ENCODE results near the gene SESN1. TPM values are rescaled to one million over a fixed set of nuclear protein-coding genes. Genes with fewer than 3 reads are reported as not detected.
"Not testable (repeated sequence)": the region's sequence is repeated elsewhere in the genome, so short reads cannot be mapped to it uniquely, and the experiment has no call there.

Gene SESN1
- 10 to 100 TPM in 1 of 2 experiments, 1 to 10 TPM in 1; 9.3 to 10.6 TPM for total RNA-seq

- H3K27me3 Mint-ChIP-seq: no peaks in the 10 kb centered on the region
- intact Hi-C loops (cut with micrococcal nuclease): loop anchor here (1.0 to 10.0 kb wide), 13 partner anchors 86 to 1720 kb away; partner anchors contain the start of genes AK9, CD164, CDK19 and FIG4
- H3K36me3 Mint-ChIP-seq: peaks cover 7% of the 10 kb centered on the region
- H3K4me3 Mint-ChIP-seq: peak within 1 kb of the TSS; percentile 96
- ChIA-PET CTCF (interaction anchor here (1.1 to 2.5 kb wide), 4 partner anchors 20 to 553 kb away, joined by 3 to 11 read pairs (median 4); partner anchors contain the start of gene CD164), POLR2A (interaction anchor here (0.7 to 2.3 kb wide), 10 partner anchors 20 to 1721 kb away, joined by 3 to 24 read pairs (median 3); partner anchors contain the start of genes CD164 and CDK19)
- H3K9me3 Mint-ChIP-seq: no peaks in the 10 kb centered on the region
- peak; percentile 92 for DNase-seq
- peaks cover 44% of the 10 kb centered on the region for H3K4me1 Mint-ChIP-seq (ENCODE audit: low read depth)
- H3K27ac Mint-ChIP-seq: peak within 1 kb of the TSS; percentile 100
Observed at GRCh38 chr6:109094416-109095035, at the start of gene SESN1. Gene SESN1, minus strand, starts transcription at chr6:109094846. Its CDS starts 773 bp downstream, at chr6:109094073.

GRCh38 chr6:109143191-109143590 lies 48.5 kb upstream of the SESN1 start:
- no peaks in the 10 kb centered on the region for H3K27me3 Mint-ChIP-seq
- no peak overlapping the region for H3K4me3 Mint-ChIP-seq
- peaks cover 2% of the 10 kb centered on the region for H3K9me3 Mint-ChIP-seq
- intact Hi-C loops (cut with micrococcal nuclease): no loop called here
- ChIA-PET CTCF (interaction anchor here (0.5 kb wide), 1 partner anchor 616 kb away, joined by 3 read pairs; no protein-coding TSS in a partner anchor), POLR2A (interaction anchor here (0.7 kb wide), 1 partner anchor 200 kb away, joined by 4 read pairs; no protein-coding TSS in a partner anchor)
- H3K27ac Mint-ChIP-seq: no peak overlapping the region
- peaks cover 15% of the 10 kb centered on the region for H3K36me3 Mint-ChIP-seq
- no peaks in the 10 kb centered on the region for H3K4me1 Mint-ChIP-seq (ENCODE audit: low read depth)
- no peak for DNase-seq

- H3K27ac Mint-ChIP-seq, H3K4me3 Mint-ChIP-seq: not testable (repeated sequence)
Observed at GRCh38 chr6:109142067-109142466, 47.4 kb upstream of the SESN1 start.

GRCh38 chr6:109139109-109139508 lies 44.5 kb upstream of the SESN1 start:
- intact Hi-C loops (cut with micrococcal nuclease): no loop called here
- Mint-ChIP-seq H3K27ac (no peak overlapping the region), H3K4me1 (ENCODE audit: low read depth) (no peaks in the 10 kb centered on the region), H3K9me3 (peaks cover 6% of the 10 kb centered on the region), H3K4me3 (no peak overlapping the region), H3K27me3 (no peaks in the 10 kb centered on the region), H3K36me3 (peaks cover 6% of the 10 kb centered on the region)
- ChIA-PET CTCF (no interaction called here), POLR2A (no interaction called here)
- DNase-seq: no peak

More at GRCh38 chr6:109142067-109142466, 47.4 kb upstream of the SESN1 start:
- H3K36me3 Mint-ChIP-seq; intact Hi-C loops (cut with micrococcal nuclease); DNase-seq; H3K27me3 Mint-ChIP-seq; H3K9me3 Mint-ChIP-seq; H3K4me1 Mint-ChIP-seq (ENCODE audit: low read depth); POLR2A ChIA-PET; CTCF ChIA-PET: not testable (repeated sequence)

GRCh38 chr6:109136530-109136929 lies 41.9 kb upstream of the SESN1 start:
- CTCF ChIA-PET; DNase-seq; POLR2A ChIA-PET; H3K4me3 Mint-ChIP-seq; H3K4me1 Mint-ChIP-seq (ENCODE audit: low read depth); H3K27ac Mint-ChIP-seq; intact Hi-C loops (cut with micrococcal nuclease); H3K9me3 Mint-ChIP-seq; H3K36me3 Mint-ChIP-seq; H3K27me3 Mint-ChIP-seq: not testable (repeated sequence)

- intact Hi-C loops (cut with micrococcal nuclease); POLR2A ChIA-PET; H3K9me3 Mint-ChIP-seq; H3K4me1 Mint-ChIP-seq (ENCODE audit: low read depth); H3K36me3 Mint-ChIP-seq; CTCF ChIA-PET; DNase-seq; H3K4me3 Mint-ChIP-seq; H3K27me3 Mint-ChIP-seq; H3K27ac Mint-ChIP-seq: not testable (repeated sequence)
Observed at GRCh38 chr6:109136039-109136438, 41.4 kb upstream of the SESN1 start.

- DNase-seq; H3K36me3 Mint-ChIP-seq; H3K9me3 Mint-ChIP-seq; H3K27me3 Mint-ChIP-seq; intact Hi-C loops (cut with micrococcal nuclease); H3K4me1 Mint-ChIP-seq (ENCODE audit: low read depth); CTCF ChIA-PET; POLR2A ChIA-PET; H3K27ac Mint-ChIP-seq; H3K4me3 Mint-ChIP-seq: not testable (repeated sequence)
Observed at GRCh38 chr6:109135600-109135999, 41.0 kb upstream of the SESN1 start.

GRCh38 chr6:109130065-109130464 lies 35.4 kb upstream of the SESN1 start:
- H3K4me1 Mint-ChIP-seq (ENCODE audit: low read depth): peaks cover 3% of the 10 kb centered on the region
- ChIA-PET POLR2A (no interaction called here), CTCF (no interaction called here)
- DNase-seq: no peak
- peaks cover 9% of the 10 kb centered on the region for H3K36me3 Mint-ChIP-seq
- no peaks in the 10 kb centered on the region for H3K27me3 Mint-ChIP-seq
- H3K4me3 Mint-ChIP-seq: no peak overlapping the region
- intact Hi-C loops (cut with micrococcal nuclease): no loop called here
- peaks cover 2% of the 10 kb centered on the region for H3K9me3 Mint-ChIP-seq
- no peak overlapping the region for H3K27ac Mint-ChIP-seq

- no peak overlapping the region for H3K4me3 Mint-ChIP-seq
- ChIA-PET POLR2A (no interaction called here), CTCF (no interaction called here)
- H3K27ac Mint-ChIP-seq: no peak overlapping the region
- peaks cover 13% of the 10 kb centered on the region for H3K4me1 Mint-ChIP-seq (ENCODE audit: low read depth)
- H3K36me3 Mint-ChIP-seq: no peaks in the 10 kb centered on the region
- no peak for DNase-seq
- intact Hi-C loops (cut with micrococcal nuclease): no loop called here
- H3K27me3 Mint-ChIP-seq: no peaks in the 10 kb centered on the region
- no peaks in the 10 kb centered on the region for H3K9me3 Mint-ChIP-seq
Observed at GRCh38 chr6:109125504-109125903, 30.9 kb upstream of the SESN1 start.

- Mint-ChIP-seq H3K27ac (no peak overlapping the region), H3K9me3 (no peaks in the 10 kb centered on the region), H3K36me3 (no peaks in the 10 kb centered on the region), H3K4me3 (no peak overlapping the region), H3K4me1 (ENCODE audit: low read depth) (peaks cover 19% of the 10 kb centered on the region), H3K27me3 (no peaks in the 10 kb centered on the region)
- intact Hi-C loops (cut with micrococcal nuclease): no loop called here
- ChIA-PET CTCF (no interaction called here), POLR2A (no interaction called here)
- no peak for DNase-seq
Observed at GRCh38 chr6:109124219-109124618, 29.6 kb upstream of the SESN1 start.

- CTCF ChIA-PET: no interaction called here
- H3K27me3 Mint-ChIP-seq: no peaks in the 10 kb centered on the region
- peaks cover 21% of the 10 kb centered on the region for H3K4me1 Mint-ChIP-seq (ENCODE audit: low read depth)
- DNase-seq: no peak
- intact Hi-C loops (cut with micrococcal nuclease): no loop called here
- H3K9me3 Mint-ChIP-seq: no peaks in the 10 kb centered on the region
- H3K4me3 Mint-ChIP-seq: no peak overlapping the region
- no peaks in the 10 kb centered on the region for H3K36me3 Mint-ChIP-seq
- no peak overlapping the region for H3K27ac Mint-ChIP-seq
- POLR2A ChIA-PET: no interaction called here
Observed at GRCh38 chr6:109121411-109121810, 26.8 kb upstream of the SESN1 start.

- no peak overlapping the region for H3K4me3 Mint-ChIP-seq
- POLR2A ChIA-PET: no interaction called here
- DNase-seq: no peak
Observed at GRCh38 chr6:109118871-109119354, 24.3 kb upstream of the SESN1 start.

GRCh38 chr6:109118337-109118736 lies 23.7 kb upstream of the SESN1 start:
- Mint-ChIP-seq H3K4me1 (ENCODE audit: low read depth) (peaks cover 21% of the 10 kb centered on the region), H3K36me3 (no peaks in the 10 kb centered on the region), H3K9me3 (no peaks in the 10 kb centered on the region), H3K27ac (no peak overlapping the region), H3K4me3 (no peak overlapping the region), H3K27me3 (no peaks in the 10 kb centered on the region)
- no peak for DNase-seq
- ChIA-PET POLR2A (no interaction called here), CTCF (no interaction called here)
- intact Hi-C loops (cut with micrococcal nuclease): no loop called here

More at GRCh38 chr6:109118871-109119354, 24.3 kb upstream of the SESN1 start:
- Mint-ChIP-seq H3K9me3 (no peaks in the 10 kb centered on the region), H3K27me3 (no peaks in the 10 kb centered on the region), H3K4me1 (ENCODE audit: low read depth) (peaks cover 21% of the 10 kb centered on the region), H3K27ac (no peak overlapping the region), H3K36me3 (no peaks in the 10 kb centered on the region)
- CTCF ChIA-PET: no interaction called here
- intact Hi-C loops (cut with micrococcal nuclease): no loop called here
